DOHH2 (cell line): Measurements from ENCODE around the gene NFU1.

Source experiments
- CTCF ChIP-seq: fragments of 200-600 bp; sonication (generic); IDR thresholded peaks from one replicate; pipeline ENCODE4 v1.5.1; 2014; ENCODE audit warnings: antibody characterized with exemption, mild to moderate bottlenecking, low read depth, low read length; ENCODE audit not compliant: poor library complexity, severe bottlenecking
- EZH2phosphoT487 ChIP-seq: fragments of 200-600 bp; sonication (generic); IDR thresholded peaks from 2 replicates; pipeline ENCODE4 v1.6.1; 2017; ENCODE audit warnings: borderline replicate concordance, mild to moderate bottlenecking, antibody characterized with exemption, low read length, moderate library complexity, mixed read lengths

GRCh38 chr2:69368588-69368987 is 68.6 kb downstream of the NFU1 start:
- no peak for TF ChIP-seq CTCF
- no peak for TF ChIP-seq EZH2phosphoT487
